Left lung (tissue), 10 donors: Measurements from ENCODE around the gene ING5. TPM values are rescaled to one million over a fixed set of nuclear protein-coding genes. Genes with fewer than 3 reads are reported as not detected.

Experiments
- ATAC-seq: fragments of 200-7000 bp; cut with Tn5 transposase; one replicate; pipeline ENCODE4 v1.9.1; 2020; ENCODE audit warnings: moderate library complexity
- DNase-seq, 4 donors: peaks; one replicate each; pipeline ENCODE4 v3.0.0-alpha.2; 2013 to 2020
- H3K27ac ChIP-seq, 2 donors: fragments of 200-600 bp; sonication (generic) in 1 of 2; one replicate each; pipeline versions ENCODE4 v1.5.0 to v1.8.0; 2020 to 2021
- H3K27me3 ChIP-seq, 2 donors: fragments of 200-600 bp; sonication (generic) in 1 of 2; one replicate each; pipeline versions ENCODE4 v1.5.0 to v1.8.0; 2020 to 2021
- H3K36me3 ChIP-seq, 2 donors: fragments of 200-600 bp; sonication (generic) in 1 of 2; one replicate each; pipeline versions ENCODE4 v1.5.0 to v1.8.0; 2020 to 2021
- H3K4me1 ChIP-seq, 2 donors: fragments of 200-600 bp; one replicate each; pipeline ENCODE4 v1.8.0; 2021
- H3K4me3 ChIP-seq, 2 donors: fragments of 200-600 bp; sonication (generic) in 1 of 2; one replicate each; pipeline versions ENCODE4 v1.5.0 to v1.8.0; 2020 to 2021; ENCODE audit warnings: mild to moderate bottlenecking in 1 of 2
- H3K9me3 ChIP-seq, 2 donors: fragments of 200-600 bp; sonication (generic) in 1 of 2; one replicate each; pipeline versions ENCODE4 v1.5.0 to v1.8.0; 2020 to 2021
- CTCF ChIP-seq, 2 donors: fragments of 200-600 bp; sonication (generic) in 1 of 2; IDR thresholded peaks; one replicate each; pipeline versions ENCODE4 v1.5.0 to v1.8.0; 2021; ENCODE audit warnings: antibody characterized with exemption in 2 of 2
- intact Hi-C, 2 donors: fragments of 100-400 bp; cut with DNase I; formaldehyde crosslinking; loops; one replicate each; pipeline versions ENCODE4 v1.11.2 to v1.14.2; 2022
- polyA plus RNA-seq, 6 donors: library from polyadenylated mRNA; unstranded; fragments of 120-200 nt; gene quantifications; one replicate each; pipeline ENCODE4 v1.2.1, GENCODE V29; 2013; ENCODE audit not compliant: insufficient read length in 6 of 6
- total RNA-seq, 2 donors: library from RNA; stranded (reverse); fragmentation: NEBNext Ultra II Directional; extraction: Animal tissue kit (Norgen Biotek cat#: 25700); gene quantifications; one replicate each; pipeline ENCODE4 v1.2.1, GENCODE V29; 2021
- donor health status: DM: no; HTN: yes; CAD: no.
- donor health status: DM: no; HTN: no; CAD: no.

The ING5 gene
- total and polyA plus RNA-seq, 8 donors: 27.6 to 49.1 (median 43.9) TPM

- intact Hi-C loops: no loop called here
- Histone ChIP-seq H3K36me3 (peaks cover 0 to 83% of the 10 kb centered on the region in 2 donors), H3K4me3 (no peak overlapping the region), H3K27ac (no peak overlapping the region), H3K9me3 (no peaks in the 10 kb centered on the region), H3K27me3 (no peaks in the 10 kb centered on the region), H3K4me1 (no peaks in the 10 kb centered on the region)
- TF ChIP-seq CTCF (IDR thresholded peaks at IDR 0.05): no peak
- ATAC-seq: no peak
- no peak for DNase-seq
Measured at GRCh38 chr2:241676665-241677064, 25.2 kb upstream of the ING5 start.

GRCh38 chr2:241677392-241677791, 24.4 kb upstream of the ING5 start:
- DNase-seq: no peak
- no peak for TF ChIP-seq CTCF (IDR thresholded peaks at IDR 0.05)
- Histone ChIP-seq H3K36me3 (peaks cover 0 to 83% of the 10 kb centered on the region in 2 donors), H3K27me3 (no peaks in the 10 kb centered on the region), H3K4me1 (no peaks in the 10 kb centered on the region), H3K9me3 (no peaks in the 10 kb centered on the region), H3K4me3 (no peak overlapping the region), H3K27ac (no peak overlapping the region)
- intact Hi-C loops: no loop called here
- no peak for ATAC-seq

GRCh38 chr2:241678307-241678706, 23.5 kb upstream of the ING5 start:
- Histone ChIP-seq H3K4me3 (no peak overlapping the region), H3K27me3 (no peaks in the 10 kb centered on the region), H3K4me1 (no peaks in the 10 kb centered on the region), H3K36me3 (peaks cover 0 to 75% of the 10 kb centered on the region in 2 donors), H3K9me3 (no peaks in the 10 kb centered on the region), H3K27ac (no peak overlapping the region)
- intact Hi-C loops: no loop called here
- DNase-seq (peak in 1 of 4 donors; percentile 62), ATAC-seq (no peak)
- no peak for TF ChIP-seq CTCF (IDR thresholded peaks at IDR 0.05)

- H3K4me3 ChIP-seq: no peak overlapping the region
- H3K9me3 ChIP-seq: no peaks in the 10 kb centered on the region
- H3K27me3 ChIP-seq: no peaks in the 10 kb centered on the region
- peak in 1 of 4 donors; percentile 51 for DNase-seq
- H3K27ac ChIP-seq: no peak overlapping the region
- intact Hi-C loops: no loop called here
- H3K36me3 ChIP-seq: peaks cover 0 to 73% of the 10 kb centered on the region in 2 donors
- H3K4me1 ChIP-seq: no peaks in the 10 kb centered on the region
- no peak for ATAC-seq
- no peak for TF ChIP-seq CTCF (IDR thresholded peaks at IDR 0.05)
Measured at GRCh38 chr2:241678784-241679540, 22.9 kb upstream of the ING5 start.

GRCh38 chr2:241680044-241680443, 21.8 kb upstream of the ING5 start:
- TF ChIP-seq CTCF (IDR thresholded peaks at IDR 0.05): no peak
- Histone ChIP-seq H3K27ac (no peak overlapping the region), H3K9me3 (no peaks in the 10 kb centered on the region), H3K4me1 (no peaks in the 10 kb centered on the region), H3K4me3 (no peak overlapping the region), H3K27me3 (no peaks in the 10 kb centered on the region), H3K36me3 (peaks cover 0 to 63% of the 10 kb centered on the region in 2 donors)
- DNase-seq (peak in 1 of 4 donors; percentile 25), ATAC-seq (no peak)
- intact Hi-C loops: no loop called here
